CD4-positive, alpha-beta T cell treated with Interleukin-6 at 100 ng/mL for 8 hours (primary cell): Measurements from ENCODE around the gene PRPF6.

Source experiments
- DNase-seq: peaks from one replicate; pipeline ENCODE4 v3.0.0-alpha.2; 2020; ENCODE audit warnings: mixed read lengths, low spot score

The PRPF6 gene

DNA sequence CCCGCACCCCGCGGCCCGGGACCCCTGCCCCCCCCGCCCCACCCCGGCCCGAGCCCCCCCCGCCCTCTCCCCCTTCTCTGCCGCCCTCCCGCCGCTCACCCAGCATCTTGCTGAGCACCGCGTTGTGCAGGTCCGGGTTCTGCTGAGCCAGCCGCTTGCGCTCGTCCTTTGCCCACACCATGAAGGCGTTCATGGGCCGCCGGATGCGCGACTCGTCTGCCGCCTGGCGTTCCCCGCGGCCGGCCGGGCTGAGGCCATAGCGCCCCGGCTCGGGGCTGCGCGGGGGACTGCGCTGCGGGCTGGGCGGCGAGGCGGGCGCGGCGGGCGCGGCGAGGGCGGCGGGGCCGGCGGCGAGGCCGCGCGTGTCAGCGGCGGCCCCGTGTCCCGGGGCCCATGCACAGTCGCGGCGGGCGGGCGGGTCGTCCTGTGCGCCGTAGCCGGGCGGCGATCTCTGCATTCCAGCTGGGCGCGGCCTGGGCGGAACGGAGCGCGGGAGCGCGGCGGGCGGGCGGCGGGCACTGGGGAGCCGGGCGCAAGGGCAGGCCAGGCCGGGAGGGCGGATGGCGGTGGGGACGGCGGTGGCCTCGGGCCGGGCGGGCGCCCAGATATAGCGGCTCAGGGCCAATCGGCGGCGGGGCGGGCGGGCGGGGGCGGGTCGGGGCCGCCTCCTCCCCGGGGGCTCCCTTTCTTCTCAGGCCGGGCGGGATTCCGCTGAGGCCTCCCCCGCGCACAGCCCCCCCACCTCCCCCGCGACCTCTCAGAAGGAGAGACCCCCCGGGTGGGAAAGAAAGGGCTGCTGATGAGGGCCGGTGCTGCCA is 68.3 kb downstream of the PRPF6 start, which contains the start of gene SOX18:
Gene SOX18 (minus strand): TSS at position 580 of the 818 bp plus-strand sequence. CDS start 123 bp downstream, at position 457.
- DNase-seq = no peak

- DNase-seq = no peak
Measured at GRCh38 chr20:64049878-64050260, 68.9 kb downstream of the PRPF6 start.

DNA sequence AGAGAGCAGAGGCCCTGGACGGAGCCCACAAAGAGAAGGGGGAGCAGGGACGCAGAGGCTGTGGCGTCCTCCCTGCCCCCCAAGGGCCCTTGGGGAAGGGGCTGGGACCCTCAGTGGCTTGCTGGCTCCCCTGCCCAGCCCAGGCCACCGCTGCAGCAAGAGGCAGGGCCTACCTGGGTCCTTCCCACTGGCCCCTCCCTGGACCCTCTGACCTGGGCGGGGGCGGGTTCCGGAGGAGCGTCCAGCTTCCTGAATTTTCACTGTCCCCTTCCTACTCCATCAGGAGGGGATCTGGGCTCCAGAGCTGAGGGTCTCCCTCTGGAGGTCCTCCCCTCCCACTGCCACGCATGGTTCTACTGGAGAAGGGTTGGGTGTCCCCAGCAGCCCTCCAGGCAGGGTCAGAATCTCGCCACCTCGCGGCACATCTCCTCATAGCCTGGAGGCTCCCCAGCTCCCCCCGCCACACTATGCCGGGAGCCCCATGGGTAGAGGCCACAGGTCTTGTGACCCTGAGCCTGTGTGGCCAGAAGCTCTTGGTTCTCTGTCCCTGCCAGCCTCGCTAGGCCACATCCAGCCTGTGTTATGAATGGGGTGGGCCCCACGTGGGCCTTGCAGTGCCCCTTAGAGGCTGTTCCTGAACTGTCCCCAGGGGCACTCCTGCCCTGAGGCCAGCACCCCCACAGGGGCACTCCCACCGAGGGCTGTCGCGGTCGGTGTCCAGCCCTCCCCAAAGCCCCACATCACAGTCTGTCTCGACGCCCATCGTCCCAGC is 69.5 kb downstream of the PRPF6 start:
- no peak for DNase-seq

- no peak for DNase-seq
Measured at GRCh38 chr20:64051033-64051452, 70.1 kb downstream of the PRPF6 start.

DNA sequence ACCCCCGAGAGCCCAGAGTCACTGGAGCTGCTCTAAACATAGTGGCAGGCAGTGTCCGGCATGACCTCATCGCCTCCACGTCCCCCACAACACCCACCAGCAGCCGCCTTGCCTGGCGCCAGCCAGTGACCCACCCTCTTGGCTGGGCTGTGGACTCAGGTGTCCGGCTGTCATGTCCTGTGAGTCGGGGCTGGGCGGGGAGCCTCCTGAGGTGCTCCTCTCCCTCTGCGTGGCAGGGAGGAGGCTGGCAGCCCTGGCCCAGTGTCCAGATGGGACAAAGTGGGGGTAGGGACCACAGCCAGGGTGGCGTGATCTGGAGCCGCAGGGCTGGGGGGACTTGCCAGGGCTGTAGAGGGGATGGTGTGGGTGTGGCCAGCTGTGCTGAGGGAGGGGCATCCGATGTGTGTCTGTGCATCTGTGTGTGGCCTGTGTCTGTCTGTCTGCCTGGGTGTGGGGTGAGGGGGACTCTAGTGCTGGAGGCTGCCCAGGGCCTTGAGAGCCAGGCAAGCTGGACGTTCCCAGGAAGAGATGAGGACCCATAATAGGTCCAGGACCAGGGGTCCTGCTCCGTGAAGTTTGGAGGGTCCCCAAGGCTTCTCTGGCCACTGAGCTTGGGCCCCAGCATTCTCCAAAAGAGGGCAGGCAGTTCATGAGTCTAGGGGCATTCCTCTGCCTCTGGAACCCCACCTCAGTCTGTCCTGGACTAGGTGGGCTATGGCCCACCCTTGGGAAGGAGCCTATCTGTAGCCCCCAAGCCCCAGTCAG is 70.8 kb downstream of the PRPF6 start:
- DNase-seq = no peak

- no peak for DNase-seq
Measured at GRCh38 chr20:64052326-64052722, 71.4 kb downstream of the PRPF6 start.

GRCh38 chr20:64052987-64053840 is 72.3 kb downstream of the PRPF6 start:
- no peak for DNase-seq

DNA sequence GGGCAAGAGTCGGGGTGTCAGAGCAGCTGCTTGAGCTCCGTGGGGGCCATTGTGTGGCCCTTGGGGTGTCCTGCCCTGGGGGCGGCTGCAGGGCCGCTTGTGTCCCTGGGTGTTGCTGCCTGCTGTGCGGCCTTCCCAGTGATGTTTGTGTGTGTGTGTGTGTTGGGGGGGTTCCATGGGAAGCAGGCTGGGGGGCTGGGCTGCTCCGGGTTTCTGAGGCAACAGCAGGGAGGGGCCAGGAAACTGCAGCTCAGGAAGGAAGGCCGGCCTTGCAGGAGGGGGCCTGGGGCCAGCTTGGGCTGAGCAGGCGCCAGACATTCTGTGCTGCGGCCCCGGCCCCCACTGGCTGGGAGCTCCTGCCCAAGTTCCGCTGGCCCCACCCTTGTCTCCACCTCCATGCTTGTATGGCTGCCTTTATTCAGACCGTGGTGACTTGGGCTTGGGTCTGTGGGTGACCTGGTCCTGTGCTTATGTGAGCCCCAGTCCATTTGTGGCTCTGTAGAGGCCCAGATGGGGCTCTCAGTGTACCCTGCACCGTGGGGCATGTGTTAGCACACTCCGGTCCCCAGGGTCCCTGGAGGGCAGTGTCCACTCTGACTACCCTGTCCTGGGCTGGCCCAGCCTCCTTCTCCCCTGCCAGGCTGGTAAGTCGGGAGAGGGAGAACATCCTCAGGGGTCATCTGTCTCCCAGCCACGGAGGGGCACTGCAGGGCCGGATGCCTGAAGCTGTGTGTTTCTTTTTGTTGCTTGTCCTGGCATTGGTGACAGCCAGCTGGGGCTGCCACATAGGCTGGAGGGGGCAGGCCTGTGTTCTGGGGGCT is 73.1 kb downstream of the PRPF6 start:
- DNase-seq = no peak

DNA sequence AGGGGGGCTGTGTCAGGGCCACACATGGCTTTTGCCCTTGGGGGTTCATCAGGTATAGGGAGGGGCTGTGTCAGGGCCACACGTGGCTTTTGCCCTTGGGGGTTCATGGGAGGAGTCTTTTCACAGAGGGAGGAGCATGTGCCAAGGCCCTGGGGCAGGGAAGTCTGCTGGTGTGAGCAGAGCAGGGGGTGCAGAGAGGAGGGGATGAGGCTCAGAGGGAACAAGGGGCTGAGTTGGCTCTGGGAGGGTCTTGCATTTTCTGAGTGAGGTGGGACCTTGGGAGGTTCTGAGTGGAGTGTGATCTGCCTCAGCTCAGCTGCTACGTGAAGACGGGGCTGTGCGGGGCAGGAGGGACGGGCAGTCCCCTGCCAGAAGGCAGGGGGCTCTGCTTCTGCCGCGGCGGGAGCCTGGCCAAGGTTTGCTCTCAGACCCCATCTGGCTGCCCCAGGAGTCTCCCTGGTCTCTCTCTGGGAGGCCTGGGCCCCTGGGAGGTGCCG is 74.5 kb downstream of the PRPF6 start:
- DNase-seq = no peak

DNA sequence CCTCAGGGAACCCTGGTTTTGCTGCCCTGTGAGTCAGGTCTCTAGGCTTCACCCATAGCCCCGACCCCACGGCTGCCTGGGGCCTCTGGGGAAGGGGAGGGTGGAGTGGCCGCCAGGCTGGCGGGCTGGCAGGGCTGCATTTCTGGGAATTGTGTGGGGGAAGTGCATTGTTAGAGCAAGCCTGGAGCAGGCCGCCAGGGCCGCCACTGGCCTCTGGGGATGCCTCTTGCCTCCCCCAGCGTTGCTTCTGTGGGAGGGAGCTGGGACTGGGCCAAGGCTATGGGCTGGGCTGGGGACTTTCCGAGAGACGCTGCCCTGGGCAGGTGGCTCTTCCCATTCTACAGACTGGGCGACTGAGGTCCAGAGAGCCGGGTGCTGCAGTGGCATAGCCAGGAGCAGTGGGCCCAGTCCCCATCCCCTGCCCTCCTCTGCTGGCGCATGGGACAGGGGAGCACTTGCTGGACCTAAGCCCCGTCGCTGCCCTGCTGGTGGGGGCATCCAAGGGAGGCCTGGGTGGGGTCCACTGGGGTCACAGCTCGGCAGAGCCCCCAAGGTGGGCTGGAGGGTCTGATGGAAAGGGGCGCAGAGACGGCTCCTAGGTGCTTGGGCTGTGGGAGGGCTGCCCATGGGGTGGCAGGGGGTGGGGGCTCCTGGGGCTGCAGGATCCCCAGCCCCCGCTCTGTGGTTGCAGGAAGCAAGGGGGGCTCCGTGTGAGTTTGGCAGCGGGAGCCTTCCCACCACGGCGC is 75.1 kb downstream of the PRPF6 start:
- no peak for DNase-seq

DNA sequence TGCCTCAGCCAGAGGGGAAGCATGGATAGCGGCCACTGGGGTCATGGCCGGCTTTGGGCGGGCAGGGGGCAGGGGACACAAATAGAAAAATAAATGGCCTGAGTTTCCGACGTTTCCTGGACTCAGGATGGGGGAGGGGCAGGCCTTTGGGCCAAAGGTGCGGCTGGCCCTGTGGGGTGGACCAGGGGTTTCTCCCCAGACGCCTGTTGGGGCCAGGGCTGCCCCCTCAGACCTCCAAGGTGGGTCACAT is 75.6 kb downstream of the PRPF6 start:
- DNase-seq = no peak

GRCh38 chr20:64056889-64057627 is 76.1 kb downstream of the PRPF6 start:
- DNase-seq = no peak

DNA sequence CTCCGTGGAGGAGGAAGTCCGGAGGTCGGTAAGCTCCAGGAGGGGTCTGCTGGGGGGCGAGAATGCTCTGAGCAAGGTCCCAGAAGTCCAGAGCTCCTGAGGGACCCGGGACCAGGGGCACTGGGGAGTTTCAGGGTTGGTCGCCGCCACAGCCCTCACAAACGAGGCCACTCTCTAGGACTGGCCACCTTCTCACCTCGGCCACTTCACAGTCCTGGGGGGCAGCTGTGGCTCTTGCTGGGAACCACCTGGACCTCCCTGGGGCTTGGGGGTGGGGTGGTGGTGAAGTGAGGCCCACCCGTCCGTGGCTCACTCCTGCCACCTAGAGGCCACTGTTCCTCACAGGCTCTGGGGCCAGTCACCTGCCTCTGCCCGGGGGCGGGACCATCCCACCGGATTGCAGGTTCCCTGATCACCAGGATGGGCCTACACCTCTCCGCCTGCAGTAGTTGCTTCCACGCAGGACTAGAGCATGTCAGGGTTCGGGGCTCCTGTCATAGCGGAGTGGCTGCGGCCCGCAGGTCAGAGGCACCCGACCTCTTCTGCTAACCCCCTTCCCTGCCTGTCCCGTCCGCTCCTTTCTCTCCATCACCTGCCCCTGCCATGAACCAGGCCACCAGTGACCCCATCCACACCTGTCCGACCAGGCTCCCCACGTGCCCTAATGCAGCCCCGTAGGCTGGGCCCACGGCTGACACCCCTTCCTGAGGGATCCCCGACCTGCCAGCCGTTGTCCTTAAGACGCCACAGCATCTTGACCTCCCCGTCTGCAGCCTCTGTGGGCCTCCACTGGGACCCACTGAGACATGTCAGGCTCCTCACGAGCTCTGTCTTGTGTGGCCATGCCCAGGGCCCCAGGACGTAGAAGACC is 76.9 kb downstream of the PRPF6 start:
- DNase-seq = peak; percentile 75

GRCh38 chr20:64058536-64058935 is 77.6 kb downstream of the PRPF6 start:
- DNase-seq = no peak

DNA sequence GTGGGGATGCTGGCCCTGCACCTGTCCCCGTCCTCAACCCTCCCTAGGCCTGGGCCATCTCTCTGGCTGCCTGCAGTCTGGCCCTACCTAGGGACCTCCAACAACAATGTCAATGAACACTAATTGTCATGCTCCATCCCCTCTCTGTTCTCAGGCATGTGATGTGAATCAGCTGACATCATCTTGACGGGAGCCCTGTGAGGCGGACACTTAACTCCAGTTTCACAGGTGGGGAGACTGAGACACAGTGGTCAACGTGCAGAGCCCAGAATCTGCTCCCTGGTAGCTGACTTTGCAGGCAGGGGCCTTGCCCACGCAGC is 81.3 kb downstream of the PRPF6 start:
- no peak for DNase-seq

DNA sequence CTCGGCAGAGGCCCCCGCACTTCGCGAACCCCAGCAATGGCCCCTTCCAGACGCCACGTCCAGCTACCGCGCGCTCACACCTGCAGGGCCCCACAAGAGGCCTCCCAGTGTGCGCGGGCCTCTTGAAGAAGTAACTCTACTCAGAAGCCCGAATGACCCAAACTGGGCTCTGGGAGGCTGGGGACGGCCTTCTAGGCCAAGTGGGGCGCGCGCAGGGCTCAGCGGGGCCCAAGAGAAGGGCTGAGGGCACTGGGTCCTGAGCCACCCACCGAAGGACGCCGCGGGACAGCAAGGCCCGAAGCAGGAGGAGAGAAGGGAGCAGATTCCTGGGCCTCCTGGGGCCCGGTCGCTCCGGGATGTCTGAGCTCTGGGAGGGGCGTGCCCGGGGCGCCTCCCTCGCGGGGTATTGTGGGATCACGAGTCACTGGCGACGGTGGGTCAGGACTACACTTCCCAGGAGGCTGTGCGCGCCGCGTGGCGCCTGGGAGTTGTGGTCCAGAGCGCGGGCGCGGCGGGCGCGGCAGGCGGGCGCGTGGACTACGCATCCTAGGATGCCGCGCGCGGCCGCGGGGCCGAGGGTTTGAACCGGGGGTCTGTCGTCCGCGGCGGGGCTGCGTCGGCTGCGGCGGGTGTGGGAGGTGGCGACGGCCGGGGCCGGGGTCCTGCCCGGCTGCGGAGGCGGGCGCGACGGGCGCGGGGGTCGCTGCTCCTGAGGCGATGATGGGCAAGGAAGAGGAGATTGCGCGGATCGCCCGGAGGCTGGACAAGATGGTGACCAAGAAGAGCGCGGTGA is 81.9 kb downstream of the PRPF6 start, which contains the start of gene TCEA2:
Gene TCEA2 (plus strand): TSS at position 603 of the 793 bp plus-strand sequence. CDS start 115 bp downstream, at position 718.
- peak; percentile 94 for DNase-seq

DNA sequence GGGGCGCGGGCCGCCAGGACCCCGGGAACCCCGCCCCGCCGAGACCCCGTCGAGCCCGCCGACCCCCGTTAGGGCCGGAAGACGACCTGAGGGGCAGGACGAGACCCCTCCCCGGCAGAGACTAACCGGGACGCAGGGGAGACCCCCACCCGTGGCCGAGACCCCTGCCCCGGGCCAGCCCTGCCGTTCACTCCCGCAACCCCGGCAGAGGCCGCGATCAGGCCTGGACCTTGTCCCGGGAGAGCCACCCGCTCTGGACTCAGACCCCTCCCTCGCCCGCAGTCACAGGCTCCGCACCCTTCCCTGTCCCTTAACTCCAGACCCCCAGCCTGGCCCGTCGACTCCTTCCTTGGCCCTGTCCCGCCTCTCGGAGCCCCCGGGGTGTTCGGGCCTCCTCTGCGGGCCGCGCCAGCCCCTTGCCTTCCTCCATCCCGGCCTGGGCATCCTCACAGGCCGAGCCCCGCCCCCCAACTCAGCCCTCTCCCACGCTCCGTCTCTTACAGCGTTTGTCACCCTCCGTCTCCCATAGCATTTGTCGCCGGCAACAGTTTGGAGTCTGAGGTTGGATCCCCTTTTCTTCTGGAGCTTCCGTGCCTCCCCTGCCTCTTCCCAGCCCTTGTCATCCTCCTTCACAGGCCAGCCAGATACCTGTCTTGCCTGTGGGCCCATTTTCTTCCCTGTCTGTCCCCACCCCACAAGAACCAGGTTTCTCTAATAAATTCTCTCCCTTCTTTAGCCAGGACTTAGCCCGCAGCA is 82.6 kb downstream of the PRPF6 start:
- no peak for DNase-seq
